ENCODE results near the gene ADGRL2. TPM values are rescaled to one million over a fixed set of nuclear protein-coding genes. Genes with fewer than 3 reads are reported as not detected.

The ADGRL2 gene
- polyA plus RNA-seq, 3 donors from 2014 or later: not detected

GRCh38 chr1:81813691-81814090 lies 13.0 kb downstream of the ADGRL2 start:
- Mint-ChIP-seq H3K4me3 (no peak overlapping the region), H3K9me3 (peaks cover 0 to 10% (median 4%) of the 10 kb centered on the region in 6 donors), H3K36me3 (peaks cover 0 to 3% (median 0%) of the 10 kb centered on the region in 3 donors), H3K4me1 (no peaks in the 10 kb centered on the region), H3K27me3 (ENCODE audit: low read depth in 3 of 3) (no peaks in the 10 kb centered on the region), H3K27ac (no peak overlapping the region)
- no peak for DNase-seq

- no peak overlapping the region for H3K27ac Mint-ChIP-seq
- H3K9me3 Mint-ChIP-seq: peaks cover 0 to 25% (median 4%) of the 10 kb centered on the region in 6 donors
- no peaks in the 10 kb centered on the region for H3K27me3 Mint-ChIP-seq (ENCODE audit: low read depth in 3 of 3)
- no peaks in the 10 kb centered on the region for H3K4me1 Mint-ChIP-seq
- no peak for DNase-seq
- peaks cover 0 to 5% (median 0%) of the 10 kb centered on the region in 3 donors for H3K36me3 Mint-ChIP-seq
- no peak overlapping the region for H3K4me3 Mint-ChIP-seq
Measured at GRCh38 chr1:81819613-81820012, 18.9 kb downstream of the ADGRL2 start.

GRCh38 chr1:81820765-81821164 lies 20.0 kb downstream of the ADGRL2 start:
- Mint-ChIP-seq H3K36me3 (peaks cover 0 to 5% (median 0%) of the 10 kb centered on the region in 3 donors), H3K4me1 (no peaks in the 10 kb centered on the region), H3K27me3 (ENCODE audit: low read depth in 3 of 3) (no peaks in the 10 kb centered on the region), H3K27ac (no peak overlapping the region), H3K4me3 (no peak overlapping the region), H3K9me3 (peaks cover 2 to 33% (median 9%) of the 10 kb centered on the region in 6 donors)
- DNase-seq: no peak

GRCh38 chr1:81823082-81823481 lies 22.3 kb downstream of the ADGRL2 start:
- Mint-ChIP-seq H3K27ac (no peak overlapping the region), H3K9me3 (peaks cover 2 to 35% (median 8%) of the 10 kb centered on the region in 6 donors), H3K4me1 (no peaks in the 10 kb centered on the region), H3K36me3 (peaks cover 0 to 5% (median 0%) of the 10 kb centered on the region in 3 donors), H3K27me3 (ENCODE audit: low read depth in 3 of 3) (no peaks in the 10 kb centered on the region), H3K4me3 (no peak overlapping the region)
- no peak for DNase-seq

- H3K4me3 Mint-ChIP-seq: no peak overlapping the region
- H3K27me3 Mint-ChIP-seq (ENCODE audit: low read depth in 3 of 3): peaks cover 0 to 2% (median 0%) of the 10 kb centered on the region in 3 donors
- H3K4me1 Mint-ChIP-seq: no peaks in the 10 kb centered on the region
- H3K27ac Mint-ChIP-seq: no peak overlapping the region
- peaks cover 0 to 5% (median 0%) of the 10 kb centered on the region in 3 donors for H3K36me3 Mint-ChIP-seq
- peaks cover 2 to 26% (median 7%) of the 10 kb centered on the region in 6 donors for H3K9me3 Mint-ChIP-seq
- DNase-seq: no peak
Measured at GRCh38 chr1:81824759-81825158, 24.0 kb downstream of the ADGRL2 start.

GRCh38 chr1:81827942-81828341 lies 27.2 kb downstream of the ADGRL2 start:
- H3K4me1 Mint-ChIP-seq: no peaks in the 10 kb centered on the region
- no peaks in the 10 kb centered on the region for H3K36me3 Mint-ChIP-seq
- peaks cover 2 to 28% (median 7%) of the 10 kb centered on the region in 6 donors for H3K9me3 Mint-ChIP-seq
- DNase-seq: no peak
- H3K27me3 Mint-ChIP-seq (ENCODE audit: low read depth in 3 of 3): peaks cover 0 to 4% (median 2%) of the 10 kb centered on the region in 3 donors
- no peak overlapping the region for H3K27ac Mint-ChIP-seq
- no peak overlapping the region for H3K4me3 Mint-ChIP-seq

- Mint-ChIP-seq H3K9me3 (peaks cover 2 to 31% (median 12%) of the 10 kb centered on the region in 6 donors), H3K27me3 (ENCODE audit: low read depth in 3 of 3) (peaks cover 0 to 4% (median 3%) of the 10 kb centered on the region in 3 donors), H3K27ac (no peak overlapping the region), H3K36me3 (no peaks in the 10 kb centered on the region), H3K4me1 (no peaks in the 10 kb centered on the region), H3K4me3 (no peak overlapping the region)
- DNase-seq: no peak
Measured at GRCh38 chr1:81832573-81832972, 31.8 kb downstream of the ADGRL2 start.

- Mint-ChIP-seq H3K36me3 (no peaks in the 10 kb centered on the region), H3K4me3 (no peak overlapping the region), H3K27ac (no peak overlapping the region), H3K4me1 (no peaks in the 10 kb centered on the region), H3K9me3 (peaks cover 2 to 31% (median 12%) of the 10 kb centered on the region in 6 donors), H3K27me3 (ENCODE audit: low read depth in 3 of 3) (peaks cover 0 to 4% (median 3%) of the 10 kb centered on the region in 3 donors)
- no peak for DNase-seq
Measured at GRCh38 chr1:81833722-81834121, 33.0 kb downstream of the ADGRL2 start.

GRCh38 chr1:81834268-81834667 lies 33.5 kb downstream of the ADGRL2 start:
- Mint-ChIP-seq H3K27ac (no peak overlapping the region), H3K27me3 (ENCODE audit: low read depth in 3 of 3) (peaks cover 0 to 4% (median 2%) of the 10 kb centered on the region in 3 donors), H3K4me3 (no peak overlapping the region), H3K36me3 (no peaks in the 10 kb centered on the region), H3K4me1 (no peaks in the 10 kb centered on the region), H3K9me3 (peaks cover 2 to 31% (median 12%) of the 10 kb centered on the region in 6 donors)
- no peak for DNase-seq

GRCh38 chr1:81834921-81835698 lies 34.4 kb downstream of the ADGRL2 start:
- H3K4me1 Mint-ChIP-seq: no peaks in the 10 kb centered on the region
- H3K27me3 Mint-ChIP-seq (ENCODE audit: low read depth in 3 of 3): peaks cover 0 to 4% (median 2%) of the 10 kb centered on the region in 3 donors
- peaks cover 5 to 31% (median 11%) of the 10 kb centered on the region in 6 donors for H3K9me3 Mint-ChIP-seq
- no peaks in the 10 kb centered on the region for H3K36me3 Mint-ChIP-seq
- no peak overlapping the region for H3K27ac Mint-ChIP-seq
- H3K4me3 Mint-ChIP-seq: no peak overlapping the region
- no peak for DNase-seq

- H3K36me3 Mint-ChIP-seq: no peaks in the 10 kb centered on the region
- no peak for DNase-seq
- peaks cover 5 to 31% (median 12%) of the 10 kb centered on the region in 6 donors for H3K9me3 Mint-ChIP-seq
- H3K4me3 Mint-ChIP-seq: no peak overlapping the region
- H3K27ac Mint-ChIP-seq: no peak overlapping the region
- H3K4me1 Mint-ChIP-seq: no peaks in the 10 kb centered on the region
- peaks cover 0 to 4% (median 2%) of the 10 kb centered on the region in 3 donors for H3K27me3 Mint-ChIP-seq (ENCODE audit: low read depth in 3 of 3)
Measured at GRCh38 chr1:81836007-81836626, 35.4 kb downstream of the ADGRL2 start.

- H3K27me3 Mint-ChIP-seq (ENCODE audit: low read depth in 3 of 3): peaks cover 0 to 2% (median 0%) of the 10 kb centered on the region in 3 donors
- H3K36me3 Mint-ChIP-seq: peaks cover 0 to 7% (median 0%) of the 10 kb centered on the region in 3 donors
- no peaks in the 10 kb centered on the region for H3K4me1 Mint-ChIP-seq
- no peak overlapping the region for H3K4me3 Mint-ChIP-seq
- H3K9me3 Mint-ChIP-seq: peaks cover 9 to 38% (median 15%) of the 10 kb centered on the region in 6 donors
- DNase-seq: no peak
- H3K27ac Mint-ChIP-seq: no peak overlapping the region
Measured at GRCh38 chr1:81838600-81839218, 38.0 kb downstream of the ADGRL2 start.

- Mint-ChIP-seq H3K4me3 (no peak overlapping the region), H3K27ac (no peak overlapping the region), H3K9me3 (peaks cover 8 to 24% (median 15%) of the 10 kb centered on the region in 6 donors), H3K27me3 (ENCODE audit: low read depth in 3 of 3) (no peaks in the 10 kb centered on the region), H3K36me3 (peaks cover 0 to 7% (median 0%) of the 10 kb centered on the region in 3 donors), H3K4me1 (no peaks in the 10 kb centered on the region)
- DNase-seq: no peak
Measured at GRCh38 chr1:81840805-81841204, 40.1 kb downstream of the ADGRL2 start.

GRCh38 chr1:81841795-81842194 lies 41.1 kb downstream of the ADGRL2 start:
- Mint-ChIP-seq H3K4me1 (no peaks in the 10 kb centered on the region), H3K27ac (no peak overlapping the region), H3K36me3 (peaks cover 0 to 7% (median 0%) of the 10 kb centered on the region in 3 donors), H3K4me3 (no peak overlapping the region), H3K27me3 (ENCODE audit: low read depth in 3 of 3) (no peaks in the 10 kb centered on the region), H3K9me3 (peaks cover 8 to 27% (median 15%) of the 10 kb centered on the region in 6 donors)
- no peak for DNase-seq

All from immature natural killer cell (primary cell).